GM18868 (cell line): ENCODE measurements around the gene PROM1.

Source experiments
- ATAC-seq: cut with Tn5 transposase; IDR thresholded peaks from one replicate; pipeline ENCODE4 v1.9.1; 2021; ENCODE audit warnings: mild to moderate bottlenecking, moderate library complexity; ENCODE audit not compliant: unreplicated experiment

Gene PROM1

DNA sequence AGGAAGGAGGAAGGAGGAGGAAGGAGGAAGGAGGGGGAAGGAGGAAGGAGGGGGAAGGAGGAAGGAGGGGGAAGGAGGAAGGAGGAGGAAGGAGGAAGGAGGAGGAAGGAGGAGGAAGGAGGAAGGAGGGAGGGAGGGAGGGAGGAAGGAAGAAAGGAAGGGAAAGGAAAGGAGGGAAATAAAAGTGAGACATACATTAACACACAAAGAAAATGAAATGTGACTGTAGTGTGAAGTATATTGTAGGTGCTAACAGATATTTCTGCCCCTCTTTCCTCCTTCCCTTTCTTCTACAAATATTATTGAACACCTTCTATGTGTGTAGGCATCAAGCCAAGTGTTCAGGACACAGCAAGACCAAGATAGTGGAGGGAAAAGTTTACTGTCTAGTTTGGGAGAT lies 26.4 kb upstream of the PROM1 start:
- ATAC-seq, result no peak

DNA sequence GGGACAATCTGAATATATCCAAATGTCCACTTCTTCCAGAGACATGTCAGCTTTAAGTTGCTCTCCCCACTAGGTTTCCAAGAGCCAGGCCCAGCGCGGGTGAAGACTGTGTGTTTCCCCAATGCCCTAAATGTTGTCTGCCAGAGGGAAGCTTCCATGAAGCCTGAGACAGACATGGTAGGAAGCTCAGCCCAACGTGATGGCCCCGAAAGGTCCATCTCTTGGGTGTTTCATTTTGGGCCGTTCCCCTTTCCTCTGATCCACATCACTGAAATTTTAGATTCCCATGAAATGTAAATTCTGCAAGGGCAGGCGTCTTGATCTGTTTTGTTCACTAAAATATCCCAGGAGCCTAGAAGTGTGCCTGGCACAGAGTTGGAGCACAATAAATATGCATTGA lies 25.4 kb upstream of the PROM1 start:
- no peak for ATAC-seq

DNA sequence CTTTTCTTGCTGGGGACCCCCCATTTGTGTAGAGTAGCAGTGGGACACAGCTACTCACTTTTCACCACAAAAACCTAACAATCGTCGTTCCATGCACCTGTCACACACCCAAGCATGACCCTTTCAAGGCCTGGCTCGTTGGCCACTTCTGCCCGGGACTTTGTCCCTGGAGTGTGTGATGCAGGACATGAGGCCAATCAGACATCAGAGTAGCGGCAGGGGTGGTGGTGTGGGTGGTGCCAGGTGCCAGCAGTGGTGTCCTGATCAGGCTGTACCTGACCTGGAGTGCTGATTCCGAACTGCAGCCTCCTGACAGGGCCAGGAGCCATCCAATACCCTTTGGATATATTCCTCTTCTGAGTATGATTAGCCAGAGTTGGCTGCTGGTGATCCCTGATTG lies 23.1 kb upstream of the PROM1 start:
- no peak for ATAC-seq

DNA sequence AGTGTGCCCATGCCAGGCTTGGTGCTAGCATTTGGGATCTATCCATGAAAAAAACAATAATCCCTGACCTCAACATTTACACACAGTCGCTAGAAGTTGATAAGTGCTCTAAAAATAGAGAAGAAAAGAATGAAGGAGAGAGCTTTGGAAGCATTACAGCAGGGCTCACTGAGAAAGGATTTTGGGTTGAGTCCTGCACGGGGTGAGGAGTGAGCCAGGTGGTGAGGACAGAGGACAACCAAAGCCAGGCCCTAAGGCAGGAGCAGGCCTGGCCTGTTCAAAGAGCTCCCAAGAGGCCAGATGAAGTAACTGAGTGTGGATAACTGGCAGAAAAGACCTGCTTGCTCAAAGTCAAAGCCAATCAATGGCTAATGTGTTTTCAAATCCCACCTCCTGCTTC lies 20.7 kb upstream of the PROM1 start:
- ATAC-seq, result no peak

DNA sequence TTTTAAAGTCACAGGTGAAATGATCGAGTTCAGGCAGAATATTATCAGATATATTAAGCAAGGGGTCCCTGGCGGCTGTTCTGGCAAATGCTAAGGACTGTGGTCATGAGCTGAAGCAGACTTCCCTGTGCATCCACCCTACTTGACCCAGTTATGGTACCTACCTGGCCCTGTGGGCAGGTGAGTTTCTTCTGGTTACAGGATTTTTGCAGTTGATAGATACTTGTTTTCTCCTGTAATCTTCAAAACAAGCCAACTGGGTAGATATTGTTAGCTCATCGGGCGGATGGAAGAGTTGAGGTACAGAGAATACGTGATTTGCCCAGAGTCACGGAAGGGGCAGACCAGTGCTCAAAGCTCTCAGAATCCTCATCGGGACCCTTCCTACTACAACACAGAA lies 18.5 kb upstream of the PROM1 start:
- no peak for ATAC-seq

DNA sequence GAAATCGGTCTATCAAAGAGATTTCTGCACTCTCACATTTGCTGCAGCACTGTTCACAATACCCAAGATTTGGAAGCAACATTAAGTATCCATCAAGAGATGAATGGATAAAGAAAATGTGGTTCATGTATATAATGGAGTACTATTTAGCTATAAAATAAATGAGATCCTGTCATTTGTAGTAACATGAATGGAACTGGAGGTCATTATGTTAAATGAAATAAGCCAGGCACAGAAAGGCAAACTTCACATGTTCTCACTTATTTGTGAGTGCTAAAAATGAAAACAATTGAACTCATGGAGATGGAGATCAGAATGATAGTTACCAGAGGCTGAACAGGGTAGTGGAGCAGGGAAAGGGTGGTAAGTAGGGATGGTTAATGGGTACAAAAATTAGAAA lies 17.0 kb upstream of the PROM1 start:
- ATAC-seq, result no peak

DNA sequence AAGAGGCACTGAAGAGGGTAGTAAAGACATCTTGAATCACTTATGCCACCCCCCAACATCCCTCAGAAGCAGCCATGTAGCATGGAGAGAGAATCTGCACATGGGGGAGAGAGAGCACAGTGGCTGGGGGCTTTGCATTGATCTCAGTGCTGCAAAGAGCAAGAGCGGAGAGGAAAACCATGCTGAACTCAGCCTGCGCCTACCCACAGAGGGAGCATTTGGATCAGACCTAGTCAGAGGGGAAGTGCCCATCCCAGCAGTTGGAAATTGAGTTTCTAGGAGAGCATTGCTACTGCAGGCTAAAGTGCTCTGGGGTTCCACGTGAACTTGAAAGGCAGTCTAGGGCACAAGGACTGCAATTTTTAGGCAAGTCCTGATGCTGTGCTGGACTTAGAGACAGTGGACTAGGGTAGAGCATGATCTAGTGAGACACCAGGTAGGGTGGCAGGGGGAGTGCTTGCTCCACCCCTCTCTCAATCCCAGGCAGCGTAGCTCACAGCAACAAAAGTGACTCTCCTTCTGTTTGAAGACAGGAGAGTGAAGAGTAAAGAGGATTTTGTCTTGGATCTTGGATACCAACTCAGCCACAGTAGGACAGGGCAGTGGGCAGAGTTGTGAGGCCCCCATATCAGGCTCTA lies 9.0 kb upstream of the PROM1 start:
- no peak for ATAC-seq

DNA sequence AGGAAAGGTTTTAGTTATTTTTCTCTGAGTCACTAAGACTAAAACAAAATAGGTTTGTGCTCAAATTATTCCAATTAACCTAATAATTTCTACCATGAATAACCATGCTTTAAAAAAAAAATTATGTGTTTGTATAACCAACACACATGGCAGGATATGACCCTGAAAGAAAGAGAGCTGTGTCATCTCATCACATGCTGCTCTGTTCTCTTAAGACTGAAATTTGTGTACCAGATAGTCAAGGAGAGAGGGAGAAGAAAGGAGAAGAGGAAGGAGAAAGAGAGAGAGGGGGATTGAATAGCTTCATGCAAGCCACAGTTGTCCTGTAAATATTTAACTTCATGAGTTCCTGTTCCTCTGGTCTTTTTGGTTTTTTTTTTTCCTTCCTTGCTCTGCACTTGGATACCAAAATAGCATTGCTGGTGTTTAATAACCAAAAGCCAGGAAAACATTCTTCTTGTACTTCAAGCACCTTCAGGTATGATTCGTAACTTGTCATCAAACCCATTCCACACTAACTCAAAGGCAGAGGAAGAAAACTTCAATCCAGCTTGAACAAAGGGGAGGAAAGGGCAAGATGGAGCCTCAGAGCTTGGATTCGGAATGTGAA lies 6.4 kb upstream of the PROM1 start:
- ATAC-seq, result no peak

DNA sequence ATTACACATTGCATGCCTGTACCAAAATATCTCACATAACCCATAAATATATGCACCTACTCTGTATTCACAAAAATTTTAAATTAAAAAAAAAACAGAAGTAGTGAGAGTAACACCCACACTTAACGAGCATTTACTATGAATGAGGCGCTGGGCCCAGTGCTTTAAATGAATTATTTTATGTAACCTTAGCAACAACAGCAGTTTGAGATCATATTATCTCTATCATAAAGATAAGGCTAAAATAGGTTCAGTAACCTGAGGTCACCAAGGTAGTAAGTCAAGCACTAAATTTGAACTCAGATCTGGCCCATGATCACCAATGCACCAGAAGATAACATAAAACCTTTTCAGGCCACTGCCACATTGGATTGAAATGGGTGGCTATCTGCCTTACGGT lies 5.3 kb upstream of the PROM1 start:
- ATAC-seq, result no peak

DNA sequence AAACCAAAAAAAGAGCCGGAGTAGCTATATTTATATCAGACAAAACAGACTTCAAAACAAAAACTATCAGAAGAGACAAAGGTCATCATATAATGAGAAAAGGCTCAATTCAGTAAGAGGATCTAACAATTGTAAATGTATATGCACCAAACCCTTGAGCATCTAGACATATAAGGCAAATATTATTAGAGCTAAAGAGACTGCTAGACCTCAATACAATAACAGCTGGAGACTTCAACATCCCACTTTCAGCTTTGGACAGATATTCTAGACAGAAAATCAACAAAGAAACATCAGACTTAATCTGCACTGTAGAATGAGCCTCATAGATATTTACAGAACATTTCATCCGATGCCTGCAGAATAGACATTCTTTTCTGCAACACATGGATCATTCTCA lies 4.8 kb upstream of the PROM1 start:
- ATAC-seq, result no peak

DNA sequence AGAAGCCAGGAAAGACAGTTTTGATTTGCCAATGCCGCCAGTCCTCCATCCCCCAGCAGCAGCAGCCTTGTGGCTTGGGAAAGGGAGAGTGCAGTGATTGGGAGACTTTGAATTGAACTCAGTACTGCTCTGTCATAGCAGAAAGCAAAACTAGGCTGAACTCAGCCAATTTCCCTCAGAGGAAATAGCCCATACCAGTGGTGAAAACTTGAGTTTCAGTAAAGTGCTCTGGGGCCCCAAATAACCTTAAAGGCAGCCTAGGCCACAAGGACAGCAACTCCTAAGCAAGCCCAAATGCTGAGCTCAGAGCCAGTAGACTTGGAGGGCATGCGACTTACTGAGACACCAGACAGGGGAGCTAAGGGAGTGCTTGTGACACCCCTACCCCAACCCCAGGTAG lies 2.0 kb upstream of the PROM1 start:
- peak; percentile 41 for ATAC-seq

DNA sequence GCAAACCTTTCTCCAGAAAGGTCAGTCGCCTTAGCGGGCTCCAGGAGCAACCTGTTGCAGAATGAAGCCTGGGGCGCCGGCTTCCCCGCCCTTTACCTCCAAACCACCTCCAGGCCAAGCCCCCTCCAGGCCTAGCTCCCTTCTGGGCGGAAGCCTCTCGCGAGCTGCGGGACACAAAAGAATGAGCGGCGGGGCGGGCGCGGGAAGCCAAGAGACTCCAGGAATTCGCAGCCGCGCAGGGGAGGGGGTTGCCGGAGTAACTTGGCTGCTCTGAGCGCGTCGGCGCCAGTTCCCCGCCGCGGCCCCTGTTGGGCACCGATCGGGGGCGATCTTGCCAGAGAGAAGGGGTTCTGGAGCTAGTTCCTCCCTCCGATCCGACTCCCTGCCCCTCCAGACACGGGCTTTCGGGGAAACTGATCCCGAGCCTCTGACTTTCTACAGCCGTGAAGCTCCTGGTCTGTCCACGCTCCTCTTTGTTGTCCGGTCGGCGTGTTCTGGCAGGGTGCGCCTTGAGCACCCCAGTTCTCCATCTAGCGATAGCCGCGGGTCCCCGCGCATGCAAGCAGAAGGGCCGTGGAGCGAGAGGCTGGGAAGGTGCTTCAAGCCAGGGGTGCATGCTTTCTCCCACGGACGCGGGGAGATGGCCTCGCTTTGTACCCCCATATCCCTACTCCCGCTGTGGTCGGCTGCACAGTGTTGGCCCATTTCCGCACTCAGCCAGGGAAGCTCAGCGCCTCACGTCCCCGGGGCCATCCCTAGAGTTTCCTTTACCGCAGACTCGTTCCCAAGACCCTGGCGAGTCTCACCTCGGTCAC lies 1.2 kb downstream of the PROM1 start:
- no peak for ATAC-seq

DNA sequence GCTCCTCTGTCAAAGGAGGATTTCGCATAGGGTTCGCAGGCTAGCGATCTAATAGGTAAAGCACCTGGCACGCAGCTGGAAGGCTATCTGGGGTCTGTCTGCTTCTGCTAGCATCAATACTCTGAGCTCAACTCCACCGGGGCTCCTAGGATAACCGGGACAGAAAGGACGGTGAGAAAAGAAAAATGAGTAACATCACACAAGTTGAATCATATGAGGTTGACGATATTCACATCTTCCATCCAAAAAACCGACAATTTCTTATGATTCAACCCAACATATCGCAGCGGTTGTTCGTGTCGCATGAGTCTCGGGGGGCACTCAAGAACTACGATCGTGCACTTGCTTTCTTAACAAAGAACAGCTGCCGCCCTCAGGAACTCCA lies 1.8 kb downstream of the PROM1 start:
- ATAC-seq, result no peak

DNA sequence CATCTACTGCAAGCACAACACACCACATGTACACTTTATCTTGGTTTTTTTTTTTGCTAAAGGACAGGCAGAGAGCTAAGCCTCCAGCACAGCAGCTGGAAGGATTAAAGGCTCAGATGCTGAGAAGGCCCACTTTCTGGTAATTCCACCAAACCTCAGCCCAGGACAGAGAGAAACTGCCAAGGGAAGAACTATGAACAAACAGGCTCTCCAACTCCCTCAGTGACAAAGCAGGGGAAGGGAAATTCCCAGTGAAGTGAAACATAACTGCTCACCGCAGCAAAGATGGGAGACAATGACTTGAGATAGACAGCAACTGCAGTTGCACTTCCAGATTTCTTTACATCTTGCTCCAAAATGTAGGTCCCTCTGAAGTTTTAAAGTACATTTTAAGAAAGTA lies 4.8 kb downstream of the PROM1 start:
- ATAC-seq, result peak; percentile 92

DNA sequence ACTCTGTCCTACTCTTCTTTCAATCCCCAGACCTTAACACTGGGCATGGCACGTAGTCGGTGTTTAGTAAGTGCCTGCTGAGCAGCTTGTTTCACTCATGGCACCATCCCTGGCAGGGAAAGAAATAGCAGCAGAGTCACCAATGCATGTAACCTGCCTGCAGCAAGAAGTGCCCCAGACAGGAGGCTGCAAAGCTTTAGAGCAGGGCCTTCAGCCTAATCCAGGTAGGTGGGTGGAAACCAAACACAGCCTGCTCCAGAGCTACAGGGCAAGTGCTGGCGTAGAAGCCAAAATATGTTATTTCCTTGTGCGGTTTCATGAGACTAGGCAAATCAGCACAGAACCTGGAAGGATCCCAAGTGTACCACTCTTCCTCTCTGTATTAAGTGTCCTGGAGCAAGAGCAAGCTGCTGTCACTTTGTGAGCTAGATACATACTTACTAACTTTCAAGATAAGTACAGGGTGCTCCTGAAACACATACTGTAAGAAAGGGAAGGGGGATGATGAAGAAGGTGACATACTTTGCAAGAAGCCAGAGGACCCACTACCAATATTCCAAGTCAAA lies 5.5 kb downstream of the PROM1 start:
- ATAC-seq, result no peak

DNA sequence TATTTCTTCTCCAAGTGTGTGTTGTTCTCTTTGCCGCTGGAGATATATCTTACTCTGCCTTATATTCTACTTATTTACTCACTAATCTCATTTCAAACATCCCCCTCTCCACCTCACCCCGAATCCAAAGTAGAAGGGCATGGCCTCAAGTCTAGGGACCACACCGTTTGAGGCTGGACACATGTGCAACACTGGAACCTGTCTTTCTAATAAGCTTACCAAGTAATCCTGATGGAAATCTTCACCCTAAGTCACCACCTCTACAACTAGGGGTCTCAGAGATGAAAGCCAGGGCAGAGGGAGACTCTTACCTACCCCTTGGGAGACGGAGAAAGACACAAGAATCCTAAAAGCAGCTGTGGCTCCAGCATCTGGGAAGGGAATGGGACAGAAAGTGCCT lies 6.0 kb downstream of the PROM1 start:
- ATAC-seq, result no peak

DNA sequence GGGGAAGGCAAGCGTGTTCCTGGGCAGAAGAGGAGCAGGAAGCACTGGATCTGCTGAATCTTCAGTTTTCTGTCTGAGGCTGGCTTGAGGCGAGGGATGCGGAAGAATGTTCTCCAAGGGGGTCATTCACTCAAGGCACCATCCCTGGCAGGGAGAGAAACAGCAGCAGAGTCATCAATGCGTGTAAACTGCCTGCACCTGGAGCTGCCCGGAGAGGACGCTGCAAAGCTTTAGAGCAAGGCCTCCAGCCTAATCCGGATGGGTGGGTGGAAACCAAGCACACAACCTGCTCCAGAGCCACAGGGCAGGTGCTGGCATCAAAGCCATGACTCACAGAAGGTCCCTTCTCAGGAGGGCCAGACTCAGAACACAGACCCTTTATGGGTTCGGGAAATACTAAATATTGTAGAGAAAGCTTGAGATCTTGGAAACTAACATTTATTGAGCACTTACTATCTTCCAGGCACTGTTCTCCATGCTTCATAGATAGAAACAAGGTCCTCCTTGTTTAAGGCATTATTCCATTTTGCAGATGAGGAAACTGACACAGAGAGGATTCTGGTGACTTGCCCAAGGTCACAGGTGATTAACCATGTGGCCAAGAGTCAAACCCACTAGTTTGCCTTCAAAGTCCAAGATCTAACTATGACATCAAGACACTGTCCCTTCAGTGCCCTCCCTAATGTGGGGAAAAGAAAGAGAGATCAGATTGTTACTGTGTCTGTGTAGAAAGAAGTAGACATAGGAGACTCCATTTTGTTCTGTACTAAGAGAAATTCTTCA lies 7.7 kb downstream of the PROM1 start:
- ATAC-seq, result no peak

DNA sequence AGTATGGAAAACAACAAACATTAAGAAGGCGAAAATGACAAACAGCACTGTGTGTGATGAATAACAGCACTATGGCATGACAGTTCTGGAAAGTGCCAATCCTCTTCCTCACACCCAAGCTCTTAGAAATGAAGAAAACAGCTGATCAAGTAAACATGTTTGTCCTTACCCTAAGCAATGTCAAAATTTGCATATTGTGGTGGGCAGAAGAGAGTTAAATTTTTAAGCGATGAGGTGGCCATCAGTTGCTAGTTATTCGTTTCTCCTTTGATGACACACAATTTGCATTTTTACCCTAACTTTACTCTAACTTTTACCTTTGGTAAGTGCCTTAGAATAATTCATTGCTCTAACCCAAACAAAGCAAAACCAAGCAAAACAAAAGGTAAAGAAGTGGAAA lies 8.8 kb downstream of the PROM1 start:
- ATAC-seq, result no peak

DNA sequence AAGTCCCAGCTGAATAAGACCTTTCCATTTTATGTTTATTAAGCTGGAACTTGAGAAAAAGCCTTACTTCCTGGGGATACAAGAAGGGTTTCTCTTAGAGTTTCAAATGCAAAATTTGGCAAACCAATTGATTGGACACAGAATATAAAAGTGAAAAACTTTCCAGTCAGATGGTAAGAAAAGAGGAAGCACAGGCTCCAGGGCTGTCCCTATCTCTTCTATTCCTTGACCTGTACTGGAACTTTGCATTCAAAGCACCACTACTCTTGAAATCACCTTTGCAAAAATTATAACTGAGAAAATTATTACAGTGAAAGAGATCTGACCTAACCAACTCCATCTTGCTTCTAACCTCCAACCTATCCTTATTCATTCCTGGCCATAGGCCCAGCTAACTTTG lies 11.7 kb downstream of the PROM1 start:
- ATAC-seq, result no peak

DNA sequence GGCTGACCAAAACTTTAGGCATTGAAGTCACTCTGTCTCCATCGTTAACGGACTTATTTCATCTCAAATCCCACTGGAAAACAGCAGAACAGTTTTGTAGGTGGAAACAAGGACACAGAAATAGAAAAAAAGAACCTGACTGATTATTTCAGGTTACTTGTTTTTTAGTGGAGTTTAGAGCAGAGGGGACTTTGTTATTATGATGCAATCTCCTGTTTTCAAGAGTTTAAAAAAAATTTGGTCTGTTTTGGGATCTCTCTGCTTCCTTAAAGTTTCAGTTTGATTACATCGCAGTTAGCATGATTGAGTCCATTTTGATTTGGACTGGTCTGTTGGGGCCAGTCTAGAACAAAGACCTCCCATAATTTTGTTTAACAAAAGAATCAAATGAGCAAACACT lies 13.6 kb downstream of the PROM1 start:
- no peak for ATAC-seq

DNA sequence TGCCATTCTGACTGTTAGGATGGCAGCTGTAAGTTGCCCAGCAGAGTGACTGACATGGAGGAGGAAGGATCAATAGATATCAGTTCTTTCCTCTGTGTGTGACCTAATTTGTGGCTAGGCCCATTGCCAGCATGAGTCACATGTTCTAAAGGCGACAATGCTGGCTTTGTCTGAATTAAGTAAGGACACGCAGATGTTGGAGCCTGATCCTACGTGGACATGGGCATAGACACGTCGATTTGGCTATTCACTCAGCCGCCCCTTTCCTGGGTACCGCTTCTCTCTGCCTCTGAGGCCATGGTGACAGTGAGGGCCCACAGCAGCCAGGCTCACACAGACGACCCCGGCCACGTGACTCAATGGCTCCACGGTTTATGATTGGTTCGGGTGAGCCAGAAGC lies 16.3 kb downstream of the PROM1 start:
- no peak for ATAC-seq
